NCI-H510A (cell line): Measurements from ENCODE around the gene IGF1.
"Not testable (repeated sequence)": the region's sequence is repeated elsewhere in the genome, so short reads cannot be mapped to it uniquely, and the experiment has no call there.

ENCODE experiments used
- DNase-seq: peaks from one replicate; lab custom pipeline; 2025; lab: John Stamatoyannopoulos, UW

Gene IGF1

DNA sequence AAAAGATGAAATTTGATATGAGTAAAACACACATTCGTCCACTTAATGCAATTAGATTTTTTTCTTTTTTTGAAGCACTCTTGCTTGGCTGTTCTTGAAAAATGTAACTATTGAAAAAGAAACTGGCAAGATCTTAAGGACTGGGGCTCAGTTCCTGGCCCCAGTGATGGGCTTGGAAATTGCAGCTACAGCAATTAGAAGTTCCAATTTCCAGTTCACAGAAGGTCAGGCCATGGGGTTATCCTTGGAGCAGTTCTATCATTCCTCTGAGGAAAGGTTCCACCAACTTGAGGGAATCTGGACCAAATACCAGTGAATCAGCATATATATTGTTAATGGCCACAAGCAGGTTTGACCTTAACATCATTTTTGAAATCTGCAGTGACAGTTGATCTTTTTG lies 18.9 kb downstream of the IGF1 start:
- DNase-seq = no peak

DNA sequence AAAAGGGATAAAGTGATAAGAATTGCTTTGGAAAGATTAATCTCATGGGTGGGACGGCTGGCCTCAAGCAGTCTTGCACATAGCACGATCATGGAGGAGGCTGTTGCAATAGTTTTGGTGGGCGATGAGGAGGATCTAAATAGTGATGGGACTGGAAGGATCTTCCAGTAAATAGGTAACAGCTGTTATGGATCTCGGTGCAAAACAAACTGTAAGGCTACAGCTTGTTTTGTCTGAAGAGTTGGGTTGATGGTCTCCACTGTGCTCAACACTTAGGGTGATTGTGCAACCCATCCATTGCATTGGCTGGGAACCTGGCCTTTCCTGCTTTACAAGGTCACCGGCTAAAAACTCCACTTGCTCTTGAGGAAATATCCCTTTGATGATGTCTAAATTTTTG lies 21.0 kb downstream of the IGF1 start:
- DNase-seq = no peak

DNA sequence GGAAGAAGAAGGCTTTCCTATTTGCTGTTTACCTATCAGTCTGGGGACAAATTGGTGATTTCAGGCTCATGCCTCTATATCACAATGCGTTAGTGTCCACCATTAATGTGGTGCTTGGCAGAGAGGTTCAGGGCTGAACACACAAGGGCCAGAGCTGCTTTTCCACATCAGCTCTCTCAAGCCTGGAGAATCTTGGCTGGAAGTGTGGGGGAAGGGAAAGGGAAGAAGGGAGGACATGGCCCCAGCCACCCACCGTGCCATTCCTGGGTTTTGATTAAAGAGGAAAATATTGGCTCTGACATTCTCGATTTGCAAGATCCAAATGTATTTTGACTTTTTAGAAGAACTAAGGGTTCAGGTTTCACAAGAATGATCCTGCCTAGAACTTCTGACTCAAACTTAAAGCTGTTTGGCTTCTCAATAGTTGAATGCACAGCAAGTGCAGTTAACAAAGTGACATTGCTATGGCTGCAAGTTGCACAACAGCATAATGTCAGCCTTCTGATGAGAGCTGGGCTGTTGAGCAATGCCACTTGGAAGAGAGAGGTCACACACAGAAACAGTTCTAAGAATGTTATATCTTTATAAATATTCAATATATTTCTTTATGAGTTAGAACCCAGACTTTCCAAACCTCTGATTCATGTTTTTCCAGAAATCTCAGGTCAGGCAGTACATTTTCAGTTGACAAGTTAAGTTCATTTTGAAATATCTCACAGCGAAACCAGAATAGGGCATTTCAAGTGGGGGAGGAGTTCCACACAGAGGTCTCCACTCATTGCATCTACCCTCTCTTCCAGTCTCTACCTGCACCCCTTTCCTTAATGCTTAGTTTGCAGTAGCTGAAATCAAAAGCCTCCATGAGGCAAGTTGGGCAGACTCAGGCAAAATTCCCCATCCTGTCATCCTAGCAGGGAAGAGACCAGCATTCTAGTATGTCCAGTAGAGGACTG lies 25.3 kb downstream of the IGF1 start:
- DNase-seq = no peak

DNA sequence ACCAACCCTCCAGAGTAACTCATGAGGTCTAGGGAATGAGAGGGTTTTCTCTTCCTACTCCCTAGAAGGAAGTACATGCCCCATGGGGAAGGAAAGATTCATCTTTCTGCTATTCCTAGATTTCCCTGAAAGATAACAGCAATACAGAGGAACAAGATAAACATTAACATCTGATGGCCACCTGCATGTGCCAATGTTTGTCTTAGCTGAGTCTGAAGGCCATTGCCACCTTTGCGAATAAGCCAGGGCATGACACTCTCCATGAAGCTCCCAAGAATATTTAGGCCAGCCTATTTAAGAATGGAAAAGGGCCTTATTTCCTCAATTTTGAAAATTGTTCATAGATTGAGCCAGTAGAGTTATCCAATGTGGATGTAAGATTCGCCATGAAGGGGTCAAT lies 26.0 kb downstream of the IGF1 start:
- no peak for DNase-seq

DNA sequence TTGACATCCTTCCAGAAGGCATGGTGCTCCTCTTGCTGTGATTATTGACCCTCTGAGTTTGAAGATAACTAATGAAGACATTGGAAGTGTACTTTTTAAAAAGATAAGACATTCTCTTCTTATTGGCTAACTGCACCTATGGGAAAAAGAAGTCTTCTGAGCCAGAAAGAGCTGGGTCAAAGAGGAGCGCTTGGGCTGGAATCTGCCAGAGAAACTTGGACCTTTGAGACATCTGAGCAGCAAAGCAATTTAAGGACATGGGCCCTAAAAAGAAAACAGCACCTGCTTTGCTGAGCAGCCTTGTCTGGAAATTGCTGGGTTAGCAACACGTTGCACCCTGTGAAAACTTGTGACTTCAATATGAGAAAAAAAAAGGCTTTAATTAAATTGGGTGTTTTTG lies 27.8 kb downstream of the IGF1 start:
- DNase-seq = no peak

DNA sequence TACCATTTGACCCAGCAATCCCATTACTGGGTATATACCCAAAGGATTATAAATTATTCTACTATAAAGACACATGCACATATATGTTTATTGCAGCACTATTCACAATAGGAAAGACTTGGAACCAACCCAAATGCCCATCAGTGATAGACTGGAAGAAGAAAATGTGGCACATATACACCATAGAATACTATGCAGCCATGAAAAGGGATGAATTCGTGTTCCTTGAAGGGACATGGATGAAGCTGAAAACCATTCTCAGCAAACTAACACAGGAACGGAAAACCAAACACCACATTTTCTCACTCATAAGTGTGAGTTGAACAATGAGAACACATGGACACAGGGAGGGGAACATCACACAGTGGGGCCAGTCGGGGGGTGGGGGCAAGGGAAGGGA lies 31.3 kb downstream of the IGF1 start:
- not testable (repeated sequence) for DNase-seq

DNA sequence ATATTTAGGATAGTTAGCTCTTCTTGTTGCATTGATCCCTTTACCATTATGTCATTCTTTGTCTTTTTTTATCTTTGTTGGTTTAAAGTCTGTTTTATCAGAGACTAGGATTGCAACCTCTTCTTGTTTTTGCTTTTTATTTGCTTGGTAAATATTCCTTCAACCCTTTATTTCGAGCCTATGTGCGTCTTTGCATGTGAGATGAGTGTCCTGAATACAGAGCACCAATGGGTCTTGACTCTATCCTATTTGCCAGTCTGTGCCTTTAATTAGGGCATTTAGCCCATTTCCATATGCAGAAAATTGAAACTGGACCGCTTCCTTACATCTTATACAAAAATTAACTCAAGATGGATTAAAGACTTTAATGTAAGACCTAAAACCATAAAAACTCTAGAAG lies 32.9 kb downstream of the IGF1 start:
- not testable (repeated sequence) for DNase-seq

DNA sequence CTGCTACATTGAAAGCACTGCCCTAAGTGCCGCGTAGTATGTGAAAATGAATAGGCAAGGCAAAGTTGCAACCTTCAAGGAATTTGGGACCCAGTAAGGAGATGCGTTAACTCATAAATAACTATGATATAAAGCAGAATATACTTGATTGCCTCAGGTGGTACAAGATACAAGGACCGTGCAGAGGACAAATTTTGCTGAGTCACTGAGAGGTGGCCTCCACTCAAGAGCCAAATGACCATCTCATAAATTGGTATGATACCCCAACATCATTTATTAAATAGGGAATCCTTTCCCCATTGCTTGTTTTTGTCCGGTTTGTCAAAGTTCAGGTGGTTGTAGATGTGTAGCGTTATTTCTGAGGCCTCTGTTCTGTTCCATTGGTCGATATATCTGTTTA lies 35.7 kb downstream of the IGF1 start:
- DNase-seq = no peak

DNA sequence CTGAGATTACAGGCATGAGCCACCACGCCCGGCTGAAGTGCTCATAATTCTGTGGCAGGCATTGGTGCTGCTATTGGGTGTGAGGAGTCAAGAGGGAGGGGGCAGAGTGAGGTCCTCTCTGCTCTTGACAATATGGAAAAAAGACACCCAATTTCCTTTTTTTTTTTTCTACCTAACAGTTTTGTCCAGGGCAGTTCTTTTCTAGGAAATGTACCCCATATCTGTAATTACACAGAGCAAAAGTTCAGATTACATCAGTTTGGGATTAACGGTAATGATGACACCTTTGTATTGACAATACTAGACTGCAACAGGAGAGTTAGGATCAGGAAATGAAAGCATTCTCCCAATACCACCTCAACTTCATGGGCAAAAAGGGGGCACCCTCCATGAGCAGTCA lies 36.3 kb downstream of the IGF1 start:
- no peak for DNase-seq

DNA sequence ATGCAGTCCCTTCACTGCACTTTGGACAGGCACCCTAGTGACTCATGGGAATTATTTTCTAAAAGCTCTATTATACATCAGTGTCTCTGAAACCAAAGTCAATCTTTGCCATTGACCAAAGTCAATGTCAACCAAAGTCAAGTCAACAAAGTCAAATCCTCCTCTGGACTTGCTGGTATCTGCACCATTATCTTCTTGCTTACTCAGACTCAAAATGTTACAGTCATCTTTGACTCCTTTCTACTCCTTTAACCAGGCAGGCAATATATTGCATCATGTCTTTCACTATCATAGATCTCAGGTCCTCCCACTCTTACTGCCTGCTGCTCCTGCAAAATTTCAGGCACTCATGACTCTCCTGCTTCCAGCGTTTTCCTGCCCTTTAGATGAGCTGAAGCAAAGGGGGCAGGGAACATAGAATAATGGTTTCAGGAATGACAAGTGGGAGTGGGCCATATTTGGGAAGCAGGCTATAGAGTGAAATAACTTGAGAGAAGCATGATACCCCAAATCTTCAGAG lies 39.2 kb downstream of the IGF1 start:
- DNase-seq = no peak

DNA sequence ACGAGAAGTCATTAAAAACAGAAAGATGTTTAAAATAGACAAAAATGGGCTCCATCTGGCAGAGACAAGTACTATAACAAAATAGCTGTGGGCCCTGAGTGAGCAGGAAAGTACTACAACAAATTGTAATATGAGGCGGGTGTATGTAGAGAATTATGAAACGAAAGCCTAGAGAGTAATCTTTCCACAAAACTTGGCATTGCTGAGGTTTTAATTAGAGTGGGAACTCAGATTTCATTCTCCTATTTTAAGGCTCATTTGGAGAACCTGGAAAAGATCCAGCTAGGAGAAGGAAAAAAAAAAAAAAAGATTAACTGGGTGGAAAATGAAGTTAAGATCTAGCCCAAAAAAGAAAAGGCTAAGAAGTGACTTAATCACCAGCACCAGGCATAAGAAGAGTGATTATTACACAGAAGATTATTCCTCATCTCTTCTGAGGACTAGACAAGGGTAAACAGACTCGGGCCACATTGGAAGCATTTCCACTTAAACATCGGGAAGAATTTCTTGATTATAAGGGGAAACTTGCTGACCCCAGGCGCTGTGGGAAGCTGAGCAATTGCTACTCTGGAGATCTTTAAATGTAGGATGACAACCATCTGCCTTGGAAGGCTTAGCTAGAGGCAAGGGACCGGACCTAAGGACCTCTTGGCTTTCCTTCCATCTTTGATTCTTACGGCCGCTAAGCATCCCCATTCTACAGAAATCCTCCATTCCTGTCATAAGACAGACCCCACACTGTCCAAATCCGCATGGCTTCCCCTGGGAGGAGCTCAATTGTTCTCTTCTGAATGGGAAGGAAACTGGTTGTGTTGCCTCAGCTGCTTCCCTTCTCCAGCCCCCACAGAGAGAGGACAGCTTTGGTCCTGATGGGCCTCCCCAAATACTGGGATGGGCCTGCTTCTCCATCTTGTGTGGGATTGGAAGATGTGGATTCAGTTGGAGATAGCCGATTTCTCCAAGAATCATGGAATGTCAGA lies 40.6 kb downstream of the IGF1 start:
- no peak for DNase-seq

DNA sequence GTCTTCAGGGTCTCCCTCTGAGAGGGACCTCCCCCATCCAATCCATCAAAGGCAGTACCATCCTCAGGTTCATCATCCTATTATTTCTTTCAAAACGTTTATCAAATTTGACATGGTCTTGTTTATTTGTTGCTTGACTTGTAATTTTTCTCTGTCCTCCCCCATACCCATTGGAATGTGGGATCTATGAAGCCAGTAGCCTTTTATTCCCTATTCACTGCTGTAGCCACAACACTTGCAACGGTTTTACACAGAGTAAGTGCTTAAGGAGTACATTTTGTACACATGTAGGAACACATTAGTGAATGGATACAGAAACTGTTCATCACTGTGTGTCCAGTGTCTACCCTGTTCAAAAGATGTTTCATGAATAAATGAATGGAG lies 41.5 kb downstream of the IGF1 start:
- no peak for DNase-seq

DNA sequence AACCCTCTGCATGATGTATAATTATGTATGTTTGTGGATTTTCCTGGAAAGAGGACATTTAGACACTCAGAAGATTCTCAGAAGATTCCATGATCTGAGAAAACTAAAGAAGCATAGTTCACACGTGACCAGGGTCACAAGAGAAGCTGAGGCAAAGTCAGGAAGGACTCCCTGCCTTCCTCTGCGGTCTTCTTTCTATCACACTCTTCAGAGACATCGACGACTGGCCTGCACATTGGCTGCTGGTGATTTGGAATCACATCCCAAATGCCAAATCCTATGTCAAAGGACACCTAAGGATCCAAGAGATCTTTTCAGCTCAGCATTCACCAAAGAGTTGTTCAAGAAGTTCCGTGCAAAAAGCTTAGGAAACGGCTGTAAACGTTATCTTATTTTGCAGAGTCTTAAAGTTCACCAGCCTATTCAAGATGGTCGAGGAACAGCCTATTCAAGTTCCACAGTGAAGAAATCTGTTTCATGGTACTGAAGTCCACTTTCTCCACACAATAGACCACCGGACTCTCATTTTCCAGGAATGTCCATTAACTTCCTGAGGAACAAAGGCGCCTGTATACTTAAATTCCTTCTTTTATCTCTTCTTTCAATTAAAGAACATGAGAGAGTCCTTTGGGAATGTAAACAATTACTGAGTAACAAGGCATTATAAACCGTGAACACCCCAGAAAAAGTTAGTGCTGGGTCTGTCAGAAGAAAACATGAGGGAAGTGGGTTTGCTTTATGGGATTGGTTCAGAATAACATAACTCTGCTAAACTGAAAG lies 42.1 kb downstream of the IGF1 start:
- DNase-seq = no peak

DNA sequence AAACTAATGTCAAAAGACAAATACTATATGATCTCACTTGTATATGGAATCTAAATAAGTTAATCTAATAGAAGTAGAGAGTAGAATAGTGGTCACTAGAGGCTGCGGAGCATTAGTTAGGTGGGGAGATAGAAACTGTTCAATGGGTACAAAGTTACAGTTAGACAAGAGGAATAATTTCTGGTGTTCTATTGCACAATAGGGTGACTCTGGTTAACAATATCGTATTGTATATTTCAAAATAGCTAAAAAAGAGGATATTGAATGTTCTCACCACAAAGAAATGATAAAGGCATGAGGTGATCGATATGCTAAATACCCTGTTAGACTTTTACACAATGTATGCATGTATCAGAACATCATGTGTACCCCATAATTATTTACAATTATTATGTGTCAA lies 42.9 kb downstream of the IGF1 start:
- DNase-seq = no peak

DNA sequence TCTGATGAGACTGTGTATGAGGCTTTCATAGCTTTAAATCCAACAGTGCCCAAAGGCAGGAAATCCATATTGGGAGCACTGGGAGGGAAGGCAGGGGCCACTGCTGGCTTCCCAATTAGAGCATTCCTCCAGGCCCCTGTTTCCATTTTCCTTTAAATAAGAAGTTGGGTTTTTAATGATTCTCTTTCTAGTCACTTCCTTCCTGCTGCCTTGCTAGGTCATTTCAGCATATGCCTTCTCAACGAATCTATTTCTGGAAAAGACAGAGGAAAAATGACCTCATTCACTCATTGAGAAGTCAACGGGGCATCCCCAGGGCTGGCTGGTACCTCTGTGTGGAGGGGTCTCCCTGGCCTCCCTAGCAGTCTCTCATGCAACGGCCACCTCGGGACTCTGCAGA lies 43.5 kb downstream of the IGF1 start:
- no peak for DNase-seq

DNA sequence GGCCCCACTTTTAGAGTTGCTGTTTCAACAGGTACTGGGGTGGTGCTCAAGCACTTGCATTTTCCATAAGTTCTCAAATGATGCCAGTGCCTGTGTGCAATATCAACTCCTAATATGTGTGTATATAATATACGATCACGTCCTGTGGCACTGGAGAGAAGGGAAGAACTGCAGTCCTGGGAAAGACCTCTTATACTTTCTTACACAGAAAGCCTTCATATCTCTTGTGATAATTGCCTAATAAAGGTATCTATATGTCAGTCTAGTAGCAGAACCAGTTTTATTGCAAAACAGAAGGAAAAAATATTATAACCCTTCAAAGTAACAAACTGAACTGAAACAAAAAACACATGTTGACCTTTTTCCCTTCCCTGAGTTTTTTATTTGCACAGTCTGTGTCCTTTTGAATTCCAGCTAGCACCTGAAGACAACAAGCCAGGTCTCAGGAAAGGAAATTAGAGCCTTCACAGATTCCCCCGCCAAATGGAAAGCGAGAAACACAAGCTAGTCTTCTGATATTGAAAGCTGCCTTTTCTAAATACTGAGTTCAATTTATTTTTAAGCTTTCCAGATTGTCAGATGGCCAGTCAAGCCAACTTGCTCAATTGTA lies 44.4 kb downstream of the IGF1 start:
- no peak for DNase-seq

DNA sequence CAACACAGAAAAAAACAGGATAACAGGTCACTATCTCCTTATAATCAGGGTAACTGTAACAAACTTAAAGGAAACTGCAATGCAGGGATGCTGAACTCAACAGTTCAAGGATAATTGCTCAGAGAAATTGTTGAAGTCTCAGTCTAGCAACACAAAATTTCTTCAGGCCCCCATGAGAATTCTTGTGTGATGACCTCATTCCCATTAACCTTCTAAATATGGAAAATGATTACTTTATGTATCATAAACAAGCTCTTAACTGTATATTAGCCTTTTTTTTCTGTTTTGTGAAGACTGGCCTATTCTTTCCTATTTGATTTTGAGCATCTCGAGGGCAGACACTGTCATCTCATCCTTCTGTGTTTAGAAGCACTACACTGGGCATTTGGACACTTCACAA lies 47.1 kb downstream of the IGF1 start:
- no peak for DNase-seq

DNA sequence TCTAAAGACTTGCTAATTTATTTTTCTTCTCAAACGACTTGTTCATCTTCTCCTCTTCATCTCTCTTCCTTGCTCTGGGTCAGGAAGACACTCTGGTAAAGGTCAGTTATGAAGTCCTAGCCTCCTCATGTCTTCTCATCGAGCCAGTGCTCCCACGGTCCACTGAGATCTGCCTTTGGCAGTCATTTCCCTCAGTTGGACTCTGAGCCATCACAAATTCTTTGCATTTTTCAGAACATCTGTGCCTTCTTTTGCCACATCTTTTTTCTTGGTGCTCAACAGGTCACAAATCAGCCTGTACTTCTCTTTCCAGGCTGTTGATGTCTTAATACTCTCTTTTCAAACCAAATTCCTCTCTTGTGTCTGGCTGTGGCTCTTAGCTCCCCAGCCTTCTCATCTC lies 49.7 kb downstream of the IGF1 start:
- DNase-seq = no peak

DNA sequence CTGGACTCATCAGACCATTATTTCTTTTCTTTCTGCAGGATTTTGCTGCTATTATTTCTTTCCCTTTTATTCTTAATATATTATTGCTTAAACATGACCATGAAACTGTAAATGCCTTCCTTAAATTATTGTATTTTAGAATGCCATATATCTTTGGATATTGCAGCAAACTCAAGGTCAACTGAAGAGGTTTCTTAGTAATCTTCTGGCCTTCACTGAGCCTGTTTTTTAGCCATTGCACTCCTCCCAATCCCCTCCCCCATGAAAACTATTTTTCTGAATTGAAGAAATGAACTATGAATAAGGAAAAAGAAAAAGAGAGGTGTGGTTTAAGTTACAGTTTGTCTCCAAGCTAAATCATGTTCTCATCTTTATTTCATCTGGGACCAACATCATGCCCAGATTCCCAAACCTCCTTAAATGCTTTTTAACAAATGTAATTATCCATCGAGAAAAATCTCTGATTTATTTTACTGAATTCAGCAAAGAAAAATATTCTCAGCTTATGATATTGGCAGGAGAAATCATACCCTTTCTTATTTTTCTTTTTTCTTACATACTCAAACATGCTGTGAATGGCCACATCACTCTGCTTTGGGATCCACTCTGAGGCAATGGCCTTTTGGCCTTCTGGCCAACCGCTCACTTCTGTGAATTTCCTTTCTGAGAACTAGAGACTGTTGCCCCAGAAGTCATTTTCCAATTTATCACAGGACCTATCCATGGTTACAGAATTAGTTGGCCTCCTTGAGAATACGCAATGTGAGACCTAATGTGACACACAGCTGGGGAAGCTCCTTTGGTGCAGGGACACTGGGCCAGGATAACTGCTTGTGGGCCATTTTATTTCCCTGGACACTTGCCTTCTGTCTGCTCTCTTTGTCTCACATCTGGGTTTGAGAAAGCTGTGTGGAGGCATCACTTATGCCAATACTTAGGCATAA lies 50.9 kb downstream of the IGF1 start:
- DNase-seq = no peak

DNA sequence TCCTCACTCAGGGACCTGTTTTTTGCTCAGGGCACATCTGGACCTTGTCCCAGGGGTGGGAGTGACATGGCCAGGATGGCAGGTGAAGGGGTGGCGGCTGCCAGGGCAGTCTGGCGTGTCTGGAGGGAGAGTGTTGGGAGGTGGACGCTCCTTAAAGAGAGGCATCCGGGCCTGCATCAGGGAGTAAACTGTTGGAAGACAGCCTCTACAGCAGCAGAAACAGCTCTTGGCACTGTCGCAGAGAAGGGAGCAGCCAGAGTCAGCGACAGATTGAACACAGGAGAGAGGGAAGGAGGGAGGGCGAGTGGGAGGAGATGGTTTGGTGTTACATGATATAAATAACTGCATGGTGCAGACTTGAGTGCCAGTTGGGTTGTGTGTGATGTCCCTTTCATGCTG lies 52.8 kb downstream of the IGF1 start:
- DNase-seq = no peak
